Measurements from ENCODE around the gene EPM2AIP1.
A peak's percentile ranks its signal among the peaks of the same experiment; 100 is the strongest.

The EPM2AIP1 gene

DNA sequence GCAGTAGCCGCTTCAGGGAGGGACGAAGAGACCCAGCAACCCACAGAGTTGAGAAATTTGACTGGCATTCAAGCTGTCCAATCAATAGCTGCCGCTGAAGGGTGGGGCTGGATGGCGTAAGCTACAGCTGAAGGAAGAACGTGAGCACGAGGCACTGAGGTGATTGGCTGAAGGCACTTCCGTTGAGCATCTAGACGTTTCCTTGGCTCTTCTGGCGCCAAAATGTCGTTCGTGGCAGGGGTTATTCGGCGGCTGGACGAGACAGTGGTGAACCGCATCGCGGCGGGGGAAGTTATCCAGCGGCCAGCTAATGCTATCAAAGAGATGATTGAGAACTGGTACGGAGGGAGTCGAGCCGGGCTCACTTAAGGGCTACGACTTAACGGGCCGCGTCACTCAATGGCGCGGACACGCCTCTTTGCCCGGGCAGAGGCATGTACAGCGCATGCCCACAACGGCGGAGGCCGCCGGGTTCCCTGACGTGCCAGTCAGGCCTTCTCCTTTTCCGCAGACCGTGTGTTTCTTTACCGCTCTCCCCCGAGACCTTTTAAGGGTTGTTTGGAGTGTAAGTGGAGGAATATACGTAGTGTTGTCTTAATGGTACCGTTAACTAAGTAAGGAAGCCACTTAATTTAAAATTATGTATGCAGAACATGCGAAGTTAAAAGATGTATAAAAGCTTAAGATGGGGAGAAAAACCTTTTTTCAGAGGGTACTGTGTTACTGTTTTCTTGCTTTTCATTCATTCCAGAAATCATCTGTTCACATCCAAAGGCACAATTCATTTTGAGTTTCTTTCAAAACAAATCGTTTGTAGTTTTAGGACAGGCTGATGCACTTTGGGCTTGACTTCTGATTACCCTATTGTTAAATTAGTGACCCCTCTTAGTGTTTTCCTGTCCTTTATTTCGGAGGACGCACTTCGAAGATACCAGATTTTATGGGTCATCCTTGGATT is 674 bp upstream of the EPM2AIP1 start, which contains the start of gene MLH1:
TSS of gene MLH1 (plus strand) at position 193 of the 958 bp plus-strand sequence. CDS start at position 223, 30 bp downstream.
- H3K4me1 ChIP-seq (ENCODE audit: control insufficient read depth, insufficient read depth, low read length, poor library complexity, severe bottlenecking) = peaks cover 22% of the 10 kb centered on the region
- no peaks in the 10 kb centered on the region for H3K9me3 ChIP-seq (ENCODE audit: control insufficient read depth, low read length)
- H3K4me3 ChIP-seq (ENCODE audit: extremely low read depth, insufficient read depth, low read length, poor library complexity, severe bottlenecking) = peak within 1 kb of the TSS; percentile 59
- peaks cover 60% of the 10 kb centered on the region for H3K36me3 ChIP-seq (ENCODE audit: control insufficient read depth, insufficient read depth, low read length)
- 0 to 4% methylated on average over 38 to 41 of the region's 47 CpGs for WGBS, 2 experiments (ENCODE audit: insufficient coverage in 2 of 2)
- H3K27ac ChIP-seq (ENCODE audit: low read depth, low read length, severe bottlenecking) = peak within 1 kb of the TSS; percentile 99

DNA sequence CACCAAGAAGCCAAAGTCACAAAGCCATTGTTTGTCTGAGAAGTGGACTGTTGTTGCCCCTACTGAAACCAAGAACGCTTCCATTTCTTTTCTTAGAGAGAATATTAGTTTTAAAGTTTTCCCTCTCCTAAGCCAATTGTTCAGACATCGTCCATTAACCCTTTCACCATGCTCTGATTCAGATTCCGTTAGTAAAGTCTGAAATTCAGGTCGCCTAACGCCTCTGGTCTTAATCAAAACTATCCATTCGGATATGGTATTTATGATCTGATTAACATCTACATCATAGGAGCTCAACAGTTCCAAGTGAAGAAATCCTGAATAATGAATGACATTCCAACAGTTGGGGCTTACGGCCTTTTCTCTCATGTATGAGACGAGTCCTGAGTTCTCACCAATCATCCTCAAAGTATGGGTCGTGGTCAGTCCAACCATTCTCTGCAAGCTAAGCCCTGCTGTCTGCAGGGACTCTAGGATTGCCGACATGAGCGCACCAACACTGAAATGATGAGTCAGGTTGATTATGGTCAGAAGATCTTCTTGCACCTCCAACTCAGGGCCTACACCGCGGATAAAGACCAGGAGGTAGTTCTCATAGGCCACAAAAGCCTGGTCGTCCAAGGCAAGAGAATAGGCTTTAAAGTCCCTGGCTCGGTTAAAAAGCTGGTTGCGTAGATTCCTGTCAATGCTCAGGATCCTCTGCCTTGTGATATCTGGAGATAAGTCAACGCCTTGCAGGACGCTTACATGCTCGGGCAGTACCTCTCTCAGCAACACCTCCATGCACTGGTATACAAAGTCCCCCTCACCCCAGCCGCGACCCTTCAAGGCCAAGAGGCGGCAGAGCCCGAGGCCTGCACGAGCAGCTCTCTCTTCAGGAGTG is 767 bp downstream of the EPM2AIP1 start:
- Histone ChIP-seq H3K27ac (ENCODE audit: low read depth, low read length, severe bottlenecking) (peak overlapping the region; percentile 99), H3K36me3 (ENCODE audit: control insufficient read depth, insufficient read depth, low read length) (peaks cover 58% of the 10 kb centered on the region), H3K4me3 (ENCODE audit: extremely low read depth, insufficient read depth, low read length, poor library complexity, severe bottlenecking) (peak overlapping the region; percentile 59), H3K9me3 (ENCODE audit: control insufficient read depth, low read length) (no peaks in the 10 kb centered on the region), H3K4me1 (ENCODE audit: control insufficient read depth, insufficient read depth, low read length, poor library complexity, severe bottlenecking) (peaks cover 22% of the 10 kb centered on the region)
- WGBS, 2 experiments (ENCODE audit: insufficient coverage in 2 of 2) = 1% methylated on average over 17 of the region's 24 CpGs

DNA sequence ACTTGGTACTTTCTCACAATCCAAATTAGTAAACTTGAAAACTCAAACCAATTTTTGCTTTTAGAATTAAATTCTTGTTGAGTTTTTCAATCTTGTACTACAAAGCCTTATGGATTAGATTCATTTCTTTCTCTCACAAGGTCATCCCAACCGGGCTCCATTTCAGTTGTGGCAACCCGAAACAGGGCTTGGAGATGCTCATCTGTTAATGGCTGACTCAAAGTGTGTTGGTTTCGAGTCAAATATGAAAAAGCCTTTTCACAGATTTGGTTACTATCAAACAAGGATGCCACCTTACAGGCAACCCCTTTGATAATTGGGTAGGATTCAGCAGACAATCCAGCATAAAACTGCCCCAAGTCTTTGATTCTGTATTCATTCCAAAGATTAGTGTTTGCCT is 1.8 kb downstream of the EPM2AIP1 start:
- Histone ChIP-seq H3K4me3 (ENCODE audit: extremely low read depth, insufficient read depth, low read length, poor library complexity, severe bottlenecking) (peak overlapping the region; percentile 59), H3K4me1 (ENCODE audit: control insufficient read depth, insufficient read depth, low read length, poor library complexity, severe bottlenecking) (peaks cover 22% of the 10 kb centered on the region), H3K27ac (ENCODE audit: low read depth, low read length, severe bottlenecking) (no peak overlapping the region), H3K36me3 (ENCODE audit: control insufficient read depth, insufficient read depth, low read length) (peaks cover 57% of the 10 kb centered on the region), H3K9me3 (ENCODE audit: control insufficient read depth, low read length) (no peaks in the 10 kb centered on the region)
- 73 to 80% methylated on average over 1 to 3 of the region's 3 CpGs for WGBS, 2 experiments (ENCODE audit: insufficient coverage in 2 of 2)

DNA sequence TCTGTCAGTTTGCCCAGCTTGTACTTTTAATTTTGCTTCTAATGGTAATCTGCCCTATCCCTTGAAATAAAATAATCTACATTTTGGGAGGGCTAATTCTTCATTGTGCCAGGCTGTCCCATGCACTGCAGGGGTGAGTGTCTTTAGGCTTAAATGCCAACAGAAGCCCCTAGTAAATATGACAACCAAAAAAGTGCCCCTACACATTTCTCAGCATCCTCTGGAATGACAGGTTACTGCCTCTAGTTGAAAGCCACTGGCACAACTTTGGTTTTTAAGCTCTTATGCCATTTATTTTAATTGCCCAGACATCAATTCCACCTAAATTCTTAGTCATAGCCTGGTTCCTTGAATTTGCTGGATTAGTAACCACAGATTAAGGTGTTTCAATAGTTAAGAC is 3.4 kb downstream of the EPM2AIP1 start:
- H3K27ac ChIP-seq (ENCODE audit: low read depth, low read length, severe bottlenecking) = no peak overlapping the region
- H3K9me3 ChIP-seq (ENCODE audit: control insufficient read depth, low read length) = no peaks in the 10 kb centered on the region
- H3K4me1 ChIP-seq (ENCODE audit: control insufficient read depth, insufficient read depth, low read length, poor library complexity, severe bottlenecking) = peaks cover 16% of the 10 kb centered on the region
- H3K36me3 ChIP-seq (ENCODE audit: control insufficient read depth, insufficient read depth, low read length) = peaks cover 60% of the 10 kb centered on the region
- no peak overlapping the region for H3K4me3 ChIP-seq (ENCODE audit: extremely low read depth, insufficient read depth, low read length, poor library complexity, severe bottlenecking)

DNA sequence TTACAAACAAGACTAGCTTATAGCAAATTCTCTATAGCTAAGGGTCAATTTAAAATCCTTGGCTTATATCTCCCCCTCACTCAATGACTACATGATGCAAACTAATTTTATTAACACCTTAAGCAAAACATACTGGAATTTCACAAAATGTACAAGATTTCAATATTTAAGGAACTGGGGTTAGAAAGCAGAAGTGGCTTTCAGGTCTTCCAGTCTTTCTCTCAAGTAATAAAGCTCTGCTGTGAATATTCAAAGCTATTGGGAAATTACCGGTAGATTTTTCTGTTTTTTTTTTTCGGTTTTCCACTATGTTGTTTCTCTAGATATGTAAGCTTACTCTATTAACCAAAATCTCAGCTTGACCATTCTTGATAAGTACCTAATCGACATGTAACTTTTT is 3.9 kb downstream of the EPM2AIP1 start:
- H3K36me3 ChIP-seq (ENCODE audit: control insufficient read depth, insufficient read depth, low read length) = peaks cover 66% of the 10 kb centered on the region
- no peaks in the 10 kb centered on the region for H3K9me3 ChIP-seq (ENCODE audit: control insufficient read depth, low read length)
- 92% methylated on average over 2 of the region's 3 CpGs; no CpG with 5 or more reads in 1 of the 2 experiments for WGBS, 2 experiments (ENCODE audit: insufficient coverage in 2 of 2)
- peaks cover 13% of the 10 kb centered on the region for H3K4me1 ChIP-seq (ENCODE audit: control insufficient read depth, insufficient read depth, low read length, poor library complexity, severe bottlenecking)
- no peak overlapping the region for H3K27ac ChIP-seq (ENCODE audit: low read depth, low read length, severe bottlenecking)
- H3K4me3 ChIP-seq (ENCODE audit: extremely low read depth, insufficient read depth, low read length, poor library complexity, severe bottlenecking) = no peak overlapping the region

DNA sequence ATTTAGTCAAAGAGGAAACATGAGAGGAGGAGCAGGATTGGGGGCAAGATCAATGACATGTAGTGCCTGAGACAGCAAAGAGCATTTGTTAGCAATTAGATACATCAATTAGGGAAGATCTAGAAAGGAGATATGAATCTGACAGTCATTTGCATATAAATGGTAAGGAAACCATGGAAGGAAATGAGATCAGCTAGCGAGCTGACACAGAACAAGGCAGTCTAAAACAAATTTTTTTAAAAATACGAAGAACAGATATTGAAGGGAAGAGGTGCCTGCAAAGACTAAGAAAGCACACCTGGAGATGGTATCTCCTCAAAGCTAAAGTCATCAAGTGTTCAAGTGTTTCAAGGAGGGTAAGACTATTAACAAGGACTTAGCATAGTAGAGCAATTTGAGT is 4.6 kb downstream of the EPM2AIP1 start:
- H3K4me1 ChIP-seq (ENCODE audit: control insufficient read depth, insufficient read depth, low read length, poor library complexity, severe bottlenecking) = peaks cover 13% of the 10 kb centered on the region
- H3K4me3 ChIP-seq (ENCODE audit: extremely low read depth, insufficient read depth, low read length, poor library complexity, severe bottlenecking) = no peak overlapping the region
- H3K36me3 ChIP-seq (ENCODE audit: control insufficient read depth, insufficient read depth, low read length) = peaks cover 72% of the 10 kb centered on the region
- 80 to 100% methylated on average over 2 of the region's 2 CpGs for WGBS, 2 experiments (ENCODE audit: insufficient coverage in 2 of 2)
- H3K27ac ChIP-seq (ENCODE audit: low read depth, low read length, severe bottlenecking) = no peak overlapping the region
- no peaks in the 10 kb centered on the region for H3K9me3 ChIP-seq (ENCODE audit: control insufficient read depth, low read length)

DNA sequence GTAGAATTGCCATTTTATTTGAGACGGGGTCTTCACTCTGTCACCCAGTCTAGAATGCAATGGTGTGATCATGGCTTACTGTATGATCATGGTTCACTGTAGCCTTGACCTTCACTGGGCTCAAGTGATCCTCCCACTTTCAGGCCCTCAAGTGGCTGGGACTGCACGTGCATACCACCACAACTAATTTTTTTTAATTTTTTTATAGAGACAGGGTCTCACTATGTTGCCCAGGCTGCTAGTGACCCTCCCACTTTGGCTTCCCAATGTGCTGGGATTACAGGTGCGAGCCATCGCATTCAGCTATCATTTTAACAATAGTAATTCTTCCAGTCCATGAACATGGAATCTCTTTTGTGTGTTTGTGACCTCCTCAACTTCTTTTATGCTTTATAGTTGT is 11.9 kb downstream of the EPM2AIP1 start:
- H3K4me3 ChIP-seq (ENCODE audit: extremely low read depth, insufficient read depth, low read length, poor library complexity, severe bottlenecking) = no peak overlapping the region
- peaks cover 44% of the 10 kb centered on the region for H3K36me3 ChIP-seq (ENCODE audit: control insufficient read depth, insufficient read depth, low read length)
- H3K27ac ChIP-seq (ENCODE audit: low read depth, low read length, severe bottlenecking) = no peak overlapping the region
- no peaks in the 10 kb centered on the region for H3K4me1 ChIP-seq (ENCODE audit: control insufficient read depth, insufficient read depth, low read length, poor library complexity, severe bottlenecking)
- H3K9me3 ChIP-seq (ENCODE audit: control insufficient read depth, low read length) = peaks cover 12% of the 10 kb centered on the region
- 100% methylated on average over 2 to 4 of the region's 4 CpGs for WGBS, 2 experiments (ENCODE audit: insufficient coverage in 2 of 2)

DNA sequence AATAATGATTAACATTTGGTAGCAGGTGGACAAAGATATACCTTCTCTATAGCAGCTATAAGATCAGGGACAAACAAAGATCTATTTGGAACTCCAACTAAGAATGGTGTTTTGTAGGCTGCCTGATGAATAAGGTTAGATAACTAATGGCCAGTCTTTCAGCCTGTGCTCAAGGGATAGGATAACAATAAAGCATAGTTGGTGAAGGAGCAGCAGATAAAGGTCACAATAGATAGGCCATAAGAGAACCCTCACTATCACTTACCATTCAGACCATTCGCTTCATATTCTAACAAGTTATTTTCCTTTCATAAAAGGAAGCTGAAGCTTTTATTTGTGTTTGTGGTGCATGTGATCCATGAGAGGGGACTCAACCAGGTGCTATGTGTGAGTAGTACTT is 19.8 kb downstream of the EPM2AIP1 start:
- H3K4me3 ChIP-seq (ENCODE audit: extremely low read depth, insufficient read depth, low read length, poor library complexity, severe bottlenecking) = no peak overlapping the region
- H3K36me3 ChIP-seq (ENCODE audit: control insufficient read depth, insufficient read depth, low read length) = no peaks in the 10 kb centered on the region
- peaks cover 10% of the 10 kb centered on the region for H3K4me1 ChIP-seq (ENCODE audit: control insufficient read depth, insufficient read depth, low read length, poor library complexity, severe bottlenecking)
- no peaks in the 10 kb centered on the region for H3K9me3 ChIP-seq (ENCODE audit: control insufficient read depth, low read length)
- no peak overlapping the region for H3K27ac ChIP-seq (ENCODE audit: low read depth, low read length, severe bottlenecking)
- no CpG with 5 or more reads among the region's 1 CpG for WGBS, 2 experiments (ENCODE audit: insufficient coverage in 2 of 2)

DNA sequence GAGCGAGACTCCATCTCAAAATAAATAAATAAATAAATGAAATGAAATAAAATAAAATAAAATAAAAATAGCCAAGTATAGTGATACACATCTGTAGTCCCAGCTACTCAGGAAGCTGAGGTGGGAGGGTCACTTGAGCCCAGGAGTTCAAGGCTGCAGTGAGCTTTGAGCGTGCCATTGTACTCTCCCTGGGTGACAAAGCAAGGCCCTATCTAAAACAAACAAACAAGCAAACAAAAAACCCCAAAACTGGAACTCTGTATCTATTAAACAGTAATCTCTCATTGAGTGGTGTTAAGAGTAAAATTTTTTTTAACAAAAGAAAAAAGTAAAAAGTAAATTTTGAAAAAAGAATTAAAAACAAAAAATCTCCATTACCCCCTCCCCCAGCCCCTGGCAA is 20.8 kb downstream of the EPM2AIP1 start:
- H3K4me1 ChIP-seq (ENCODE audit: control insufficient read depth, insufficient read depth, low read length, poor library complexity, severe bottlenecking) = peaks cover 10% of the 10 kb centered on the region
- no peak overlapping the region for H3K4me3 ChIP-seq (ENCODE audit: extremely low read depth, insufficient read depth, low read length, poor library complexity, severe bottlenecking)
- WGBS, 2 experiments (ENCODE audit: insufficient coverage in 2 of 2) = no CpG with 5 or more reads among the region's 2 CpGs
- no peak overlapping the region for H3K27ac ChIP-seq (ENCODE audit: low read depth, low read length, severe bottlenecking)
- no peaks in the 10 kb centered on the region for H3K9me3 ChIP-seq (ENCODE audit: control insufficient read depth, low read length)
- no peaks in the 10 kb centered on the region for H3K36me3 ChIP-seq (ENCODE audit: control insufficient read depth, insufficient read depth, low read length)

DNA sequence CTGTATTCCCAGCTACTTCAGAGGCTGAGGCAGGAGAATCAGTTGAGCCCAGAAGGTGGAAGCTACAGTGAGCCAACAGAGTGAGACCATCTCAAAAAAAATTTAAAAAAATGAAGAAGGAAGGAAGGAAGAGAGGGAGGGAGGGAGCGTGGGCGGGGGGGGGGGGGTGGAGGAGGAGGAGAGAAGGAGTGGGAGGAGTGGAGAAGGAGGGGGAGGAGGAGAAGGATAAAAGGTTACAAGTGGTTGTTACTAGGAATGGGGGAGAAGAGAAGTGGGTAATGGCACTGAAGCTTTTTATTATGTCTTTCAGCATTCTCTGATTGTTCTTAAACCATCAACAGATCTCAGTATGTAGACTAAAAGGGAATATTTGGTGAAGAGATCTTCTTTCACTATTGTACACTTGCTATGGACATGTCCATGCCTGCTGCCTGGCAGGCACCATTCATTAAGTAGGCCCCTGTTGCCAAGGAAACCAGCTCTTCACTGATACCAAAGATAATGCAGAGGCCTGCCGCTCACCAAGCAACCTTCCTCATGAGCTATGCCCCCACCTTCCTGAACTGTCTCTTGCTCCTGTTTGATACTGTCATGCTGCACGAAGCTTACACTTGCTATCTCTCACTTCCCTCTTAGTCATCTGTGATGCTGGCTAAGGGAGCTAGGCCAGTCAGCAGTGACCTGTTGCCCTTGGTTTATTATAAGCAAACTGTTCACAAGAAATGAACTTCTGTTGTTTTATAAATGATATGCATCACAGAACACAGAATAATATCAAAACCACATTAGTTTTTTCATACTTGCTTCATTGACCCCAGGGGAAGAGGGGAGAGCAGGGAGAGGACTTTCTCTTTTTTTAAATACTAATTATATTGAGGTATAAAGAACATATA is 23.1 kb downstream of the EPM2AIP1 start:
- peaks cover 10% of the 10 kb centered on the region for H3K4me1 ChIP-seq (ENCODE audit: control insufficient read depth, insufficient read depth, low read length, poor library complexity, severe bottlenecking)
- no peaks in the 10 kb centered on the region for H3K9me3 ChIP-seq (ENCODE audit: control insufficient read depth, low read length)
- peak overlapping the region; percentile 62 for H3K27ac ChIP-seq (ENCODE audit: low read depth, low read length, severe bottlenecking)
- H3K36me3 ChIP-seq (ENCODE audit: control insufficient read depth, insufficient read depth, low read length) = no peaks in the 10 kb centered on the region
- H3K4me3 ChIP-seq (ENCODE audit: extremely low read depth, insufficient read depth, low read length, poor library complexity, severe bottlenecking) = no peak overlapping the region
- 0 to 20% methylated on average over 1 to 2 of the region's 4 CpGs for WGBS, 2 experiments (ENCODE audit: insufficient coverage in 2 of 2)

Data from mesodermal cell (in vitro differentiated cells).